Heart right ventricle (tissue), 12 donors: Measurements from ENCODE around the gene MED28. TPM values are rescaled to one million over a fixed set of nuclear protein-coding genes. Genes with fewer than 3 reads are reported as not detected.

Experiments
- polyA plus RNA-seq, 2 donors: library from polyadenylated mRNA; stranded (reverse); fragments of 200-250 nt; gene quantifications; one replicate each; pipeline ENCODE4 v1.2.3, GENCODE V29; 2013
- total RNA-seq, 10 donors: library from RNA; stranded (reverse); fragmentation: NEBNext Ultra II Directional in 3 of 10; extraction: Animal tissue kit (Norgen Biotek cat#: 25700) in 3 of 10; gene quantifications; one replicate each; pipeline versions ENCODE4 v1.2.1 to v1.2.4, GENCODE V29; 2021 to 2023
- donor health status: ischemic (EF 13 %, LVEDD 7.1; RV severe dilation, severe dysfunction).
- donor health status: healthy with polysubstance abuse.
- donor health status: DM: no; HTN: yes; CAD: no.
- donor health status: DM: no; HTN: no; CAD: no.
- donor health status: ischemic (EF 25% LVEDD 6.9; RV normal size, moderate dysfunction).
- donor health status: ischemic (EF 25% LVEDD 5.7; RV mildly dilated, moderate dysfunction).
- donor health status: healthy.
- donor health status: nonischemic (EF 11% LVEDD 7.7; RV severe dilation, severe dysfunction).
- donor health status: DM: yes; HTN: yes; CAD: no.
- donor health status: PGD.
- donor health status: ischemic (EF 29% LVEDD 5.4; RV normal size, mild dysfunction).
- donor health status: nonischemic (EF 23%, LVEDD 6.1; RV moderate dilation, normal function).

MED28 gene
- total and polyA plus RNA-seq, 12 donors = 6.3 to 23.1 (median 17.0) TPM

Other genes starting within 250 kb of the MED28 start
- gene QDPR, start 102.6 kb upstream of the MED28 start, total RNA-seq = 10 to 100 TPM; 43.4 to 68.4 (median 58.4) TPM
- gene QDPR, start 102.6 kb upstream of the MED28 start, polyA plus RNA-seq = 10 to 100 TPM; 21.6 to 23.5 TPM
- not detected for gene CLRN2, start 99.5 kb upstream of the MED28 start, total RNA-seq
- gene CLRN2, start 99.5 kb upstream of the MED28 start, polyA plus RNA-seq = not detected
- 100 to 1,000 TPM in 1 of 10 donors, 10 to 100 TPM in 9; 55.5 to 222 (median 65.4) TPM for gene LAP3, start 37.4 kb upstream of the MED28 start, total RNA-seq
- gene LAP3, start 37.4 kb upstream of the MED28 start, polyA plus RNA-seq = 10 to 100 TPM; 21.9 to 58.0 TPM
- gene FAM184B, start 167.0 kb downstream of the MED28 start, total RNA-seq = not detected
- under 1 TPM; 0.01 to 0.07 TPM for gene FAM184B, start 167.0 kb downstream of the MED28 start, polyA plus RNA-seq
- 10 to 100 TPM; 15.7 to 22.0 (median 19.7) TPM for gene DCAF16, start 196.1 kb downstream of the MED28 start, total RNA-seq
- 1 to 10 TPM; 5.6 to 8.6 TPM for gene DCAF16, start 196.1 kb downstream of the MED28 start, polyA plus RNA-seq
- 1 to 10 TPM in 2 of 10 donors, under 1 TPM in 8; 0.08 to 3.6 (median 0.33) TPM for gene NCAPG, start 196.3 kb downstream of the MED28 start, total RNA-seq
- gene NCAPG, start 196.3 kb downstream of the MED28 start, polyA plus RNA-seq = under 1 TPM; 0.12 to 0.29 TPM